GM21447 (cell line): ENCODE data around the gene RSBN1L.
A peak's percentile ranks its signal among the peaks of the same experiment; 100 is the strongest.
"Not testable (repeated sequence)": the region's sequence is repeated elsewhere in the genome, so short reads cannot be mapped to it uniquely, and the experiment has no call there.

Source experiments
- ATAC-seq: cut with Tn5 transposase; IDR thresholded peaks from one replicate; pipeline ENCODE4 v1.9.1; 2021; ENCODE audit not compliant: unreplicated experiment

RSBN1L gene

DNA sequence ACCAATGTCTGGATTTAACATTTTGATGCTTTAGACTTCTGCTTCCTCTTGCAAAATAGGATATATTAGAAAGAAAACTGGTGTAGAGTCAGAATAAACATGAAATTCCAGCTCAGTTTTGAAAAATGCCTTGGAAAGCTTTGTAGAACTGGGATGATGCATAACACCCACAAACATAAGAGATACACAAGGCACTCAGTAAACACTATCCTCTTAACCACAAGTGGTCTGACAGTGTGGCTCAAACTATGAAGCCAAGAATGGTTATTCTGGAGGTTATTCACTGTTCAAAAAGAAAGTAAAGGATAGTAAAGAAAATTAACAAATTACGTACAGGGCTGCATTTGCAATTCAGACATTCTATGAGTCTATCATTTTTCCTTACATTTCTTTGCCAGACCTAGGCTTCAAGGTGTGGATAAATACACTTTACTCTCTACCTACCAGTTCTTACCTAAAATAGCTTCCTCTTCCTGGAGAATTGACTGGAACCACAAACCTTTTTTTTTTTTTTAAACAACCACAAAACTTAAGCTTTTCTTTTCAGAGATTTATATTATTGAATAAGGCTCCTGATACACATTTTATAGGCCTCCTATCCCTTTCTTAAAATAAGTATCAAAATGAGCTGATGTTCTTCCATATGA is 9.0 kb upstream of the RSBN1L start:
- no peak for ATAC-seq

GRCh38 chr7:77687747-77688144 is 8.5 kb upstream of the RSBN1L start:
- ATAC-seq, result no peak

- no peak for ATAC-seq
These were observed 6.0 kb upstream of the RSBN1L start for GRCh38 chr7:77690289-77690688.

DNA sequence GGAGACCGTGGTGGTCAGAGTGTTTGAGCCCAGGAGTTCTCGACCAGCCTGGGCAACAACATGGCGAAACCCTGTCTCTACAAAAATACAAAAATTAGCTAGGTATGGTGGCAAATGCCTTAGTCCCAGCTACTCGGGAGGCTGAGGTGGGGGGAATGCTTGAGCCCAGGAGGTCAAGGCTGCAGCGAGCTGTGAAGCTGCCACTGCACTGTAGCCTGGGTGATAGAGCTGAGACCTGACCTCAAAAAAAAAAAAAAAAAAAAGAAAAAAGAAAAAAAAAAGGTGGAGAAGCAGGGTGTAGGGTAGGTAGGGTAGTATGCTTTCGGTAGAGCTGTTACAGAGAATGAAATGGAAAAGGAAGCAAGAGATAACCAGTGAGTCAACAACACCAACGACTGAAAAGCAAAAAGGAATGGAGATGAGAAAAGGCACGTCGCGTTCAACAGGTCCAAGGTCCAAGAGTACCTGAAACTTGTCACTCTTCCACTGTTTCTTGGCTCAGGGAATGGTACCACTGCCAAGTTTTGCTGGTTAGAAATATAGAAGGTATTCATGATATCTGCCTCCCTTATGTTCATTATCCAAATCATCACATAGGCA is 4.3 kb upstream of the RSBN1L start:
- no peak for ATAC-seq

- no peak for ATAC-seq
These were observed 2.3 kb upstream of the RSBN1L start for GRCh38 chr7:77693830-77694583.

- peak; percentile 24 for ATAC-seq
These were observed 630 bp downstream of the RSBN1L start for GRCh38 chr7:77696643-77697534.

- ATAC-seq, result no peak
These were observed 1.2 kb downstream of the RSBN1L start for GRCh38 chr7:77697535-77697831.

- ATAC-seq, result no peak
These were observed 1.9 kb downstream of the RSBN1L start for GRCh38 chr7:77698042-77698625.

GRCh38 chr7:77699056-77699455 is 2.8 kb downstream of the RSBN1L start:
- peak; percentile 31 for ATAC-seq

DNA sequence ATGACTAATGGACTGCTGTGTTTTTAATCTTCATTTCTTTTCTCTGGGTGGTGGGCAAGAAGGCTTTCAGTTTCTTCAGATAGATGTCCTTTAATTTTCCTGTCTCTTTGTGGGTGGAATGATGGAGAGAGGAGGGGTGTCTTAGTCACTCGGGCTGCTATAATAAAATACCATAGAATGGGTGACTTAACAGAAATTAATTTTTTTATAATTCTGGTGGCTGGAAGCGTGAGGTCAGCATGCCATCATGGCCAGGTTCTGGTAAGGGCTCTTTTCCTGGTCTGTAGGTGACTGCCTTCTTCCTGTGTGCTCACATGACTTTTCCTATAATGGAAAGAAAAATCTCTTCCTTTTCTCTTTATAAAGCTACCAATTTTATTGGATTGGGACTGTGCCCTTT is 6.3 kb downstream of the RSBN1L start:
- no peak for ATAC-seq

DNA sequence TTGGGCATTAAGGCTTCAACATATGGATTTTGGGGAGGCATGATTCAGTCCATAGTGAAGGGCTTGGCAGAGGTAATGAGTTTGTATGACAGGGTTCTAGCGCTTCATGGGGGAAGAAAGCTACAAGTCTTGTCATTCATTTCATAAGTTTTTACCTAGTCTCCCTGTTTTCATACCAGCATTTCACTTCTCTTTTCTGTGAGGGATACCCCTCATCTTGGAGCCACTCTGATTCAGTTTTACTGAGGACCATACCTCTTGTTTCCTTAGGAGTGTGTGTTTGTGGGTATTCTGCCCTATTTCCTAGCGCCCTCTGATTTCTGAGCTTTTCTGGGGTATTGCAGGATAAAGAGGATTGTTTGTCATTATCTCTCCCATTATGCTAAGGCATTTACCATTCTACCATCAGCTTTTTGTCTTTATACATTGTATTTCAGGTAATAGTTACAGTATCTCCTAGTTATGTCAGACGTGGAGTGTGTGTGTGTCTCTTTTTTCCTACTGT is 6.8 kb downstream of the RSBN1L start:
- ATAC-seq, result no peak

- not testable (repeated sequence) for ATAC-seq
These were observed 7.4 kb downstream of the RSBN1L start for GRCh38 chr7:77703669-77704068.

- ATAC-seq, result no peak
These were observed 11.3 kb downstream of the RSBN1L start for GRCh38 chr7:77707504-77707992.

DNA sequence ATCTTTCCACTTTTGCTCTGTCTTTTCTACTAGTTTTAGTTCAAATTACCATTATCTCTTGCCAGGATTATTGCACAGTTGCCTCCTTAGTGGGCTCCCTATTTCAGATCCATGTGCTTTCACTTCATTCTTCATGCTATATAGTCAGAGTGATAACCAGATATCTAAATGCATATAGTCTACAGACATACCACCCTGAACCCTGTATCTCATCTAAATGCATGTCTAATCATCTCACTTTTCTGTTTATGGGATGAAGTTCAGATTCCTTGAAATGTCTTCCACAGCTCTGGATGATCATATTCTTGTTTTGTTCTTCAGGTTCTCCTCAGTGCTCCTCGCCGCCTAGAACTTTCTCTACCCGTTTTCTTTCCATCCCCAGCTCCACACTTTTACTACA is 13.8 kb downstream of the RSBN1L start:
- no peak for ATAC-seq

DNA sequence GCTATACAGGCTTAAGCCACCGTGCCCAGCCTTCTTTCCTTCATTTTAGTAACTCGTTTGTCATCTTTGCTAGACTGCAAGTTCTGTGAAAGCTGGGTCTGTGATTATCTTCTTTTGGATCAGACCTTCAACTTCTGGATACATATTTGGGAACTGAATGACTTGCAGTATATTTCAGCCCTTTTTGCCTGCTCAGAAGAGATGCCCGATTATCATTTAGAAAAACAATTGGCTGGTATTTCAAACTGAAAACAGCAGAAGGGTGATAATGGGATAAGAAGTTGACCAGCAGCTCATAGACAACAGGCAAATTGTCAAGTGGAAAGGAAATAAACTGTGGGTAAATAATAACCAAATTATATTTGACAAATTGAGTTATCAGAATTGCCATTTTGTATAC is 14.6 kb downstream of the RSBN1L start:
- ATAC-seq, result no peak

DNA sequence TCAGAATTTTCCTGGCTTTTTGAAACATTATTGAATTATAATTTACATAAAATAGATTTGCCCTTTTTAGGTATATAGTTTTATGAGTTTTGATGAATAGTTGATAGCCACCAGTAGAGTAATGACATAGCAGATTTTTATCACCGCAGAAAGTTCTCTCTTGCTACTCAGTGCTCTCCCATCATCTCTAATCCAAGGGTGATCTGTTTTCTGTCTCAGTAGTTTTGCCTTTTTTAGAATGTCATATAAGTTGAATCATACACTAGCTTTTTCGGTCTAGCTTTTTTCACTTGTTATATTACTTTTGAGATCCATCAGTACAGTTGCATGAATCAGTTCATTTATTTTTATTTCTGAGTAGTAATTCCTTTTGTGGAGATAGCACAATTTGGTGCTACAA is 17.9 kb downstream of the RSBN1L start:
- no peak for ATAC-seq

DNA sequence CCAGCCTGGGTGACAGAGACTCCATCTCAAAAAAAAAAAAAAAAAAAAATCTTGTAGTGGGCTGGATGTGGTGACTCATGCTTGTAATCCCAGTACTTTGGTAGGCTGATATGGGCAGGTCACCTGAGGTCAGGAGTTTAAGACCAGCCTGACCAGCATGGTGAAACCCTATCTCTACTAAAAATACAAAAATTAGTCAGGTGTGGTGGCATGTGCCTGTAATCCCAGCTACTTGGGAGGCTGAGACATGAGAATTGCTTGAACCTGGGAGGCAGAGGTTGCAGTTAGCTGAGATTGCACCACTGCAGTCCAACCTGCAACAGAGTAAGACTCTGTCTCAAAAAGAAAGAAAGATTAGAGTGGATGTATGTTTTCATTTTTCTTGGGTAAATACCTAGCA is 18.7 kb downstream of the RSBN1L start:
- not testable (repeated sequence) for ATAC-seq

- no peak for ATAC-seq
These were observed 20.5 kb downstream of the RSBN1L start for GRCh38 chr7:77716804-77717203.

- ATAC-seq, result not testable (repeated sequence)
These were observed 21.3 kb downstream of the RSBN1L start for GRCh38 chr7:77717566-77717965.

- ATAC-seq, result no peak
These were observed 31.3 kb downstream of the RSBN1L start for GRCh38 chr7:77727527-77727926.
